ENCODE results near the gene INSIG1.

Gene INSIG1

GRCh38 chr7:155305231-155305904, 7.7 kb downstream of the INSIG1 start:
- DNase-seq: no peak

- DNase-seq: no peak
Observed at GRCh38 chr7:155306673-155307470, 9.2 kb downstream of the INSIG1 start.

GRCh38 chr7:155308330-155309020, 10.8 kb downstream of the INSIG1 start:
- DNase-seq: no peak

GRCh38 chr7:155309021-155309338, 11.3 kb downstream of the INSIG1 start:
- no peak for DNase-seq

GRCh38 chr7:155310425-155311114, 12.9 kb downstream of the INSIG1 start:
- no peak for DNase-seq

- DNase-seq: no peak
Observed at GRCh38 chr7:155311826-155312537, 14.3 kb downstream of the INSIG1 start.

- no peak for DNase-seq
Observed at GRCh38 chr7:155312633-155313032, 15.0 kb downstream of the INSIG1 start.

GRCh38 chr7:155313096-155313495, 15.4 kb downstream of the INSIG1 start:
- no peak for DNase-seq

GRCh38 chr7:155315977-155316376, 18.3 kb downstream of the INSIG1 start:
- DNase-seq: no peak

- DNase-seq: no peak
Observed at GRCh38 chr7:155316427-155317113, 18.9 kb downstream of the INSIG1 start.

- DNase-seq: no peak
Observed at GRCh38 chr7:155317114-155317434, 19.4 kb downstream of the INSIG1 start.

- no peak for DNase-seq
Observed at GRCh38 chr7:155318245-155318644, 20.6 kb downstream of the INSIG1 start.

GRCh38 chr7:155322530-155322929, 24.9 kb downstream of the INSIG1 start:
- no peak for DNase-seq

- no peak for DNase-seq
Observed at GRCh38 chr7:155323001-155323638, 25.4 kb downstream of the INSIG1 start.

- DNase-seq: no peak
Observed at GRCh38 chr7:155324012-155324917, 26.6 kb downstream of the INSIG1 start.

GRCh38 chr7:155324918-155325235, 27.2 kb downstream of the INSIG1 start:
- no peak for DNase-seq

- no peak for DNase-seq
Observed at GRCh38 chr7:155326385-155326784, 28.7 kb downstream of the INSIG1 start.

GRCh38 chr7:155327590-155328320, 30.1 kb downstream of the INSIG1 start:
- DNase-seq: no peak

- no peak for DNase-seq
Observed at GRCh38 chr7:155329225-155329624, 31.5 kb downstream of the INSIG1 start.

- no peak for DNase-seq
Observed at GRCh38 chr7:155331396-155331795, 33.7 kb downstream of the INSIG1 start.

Measured in stimulated activated CD4-positive, alpha-beta T cell treated with anti-CD3 and anti-CD28 coated beads, Interleukin-2, amount 100 ng/mL, for 24 hours (primary cell).